Endothelial cell of umbilical vein (primary cell): ENCODE data around the gene DTD1. TPM values are rescaled to one million over a fixed set of nuclear protein-coding genes. Genes with fewer than 3 reads are reported as not detected.

Experiments
- BruUV-seq: library from RNA; stranded (reverse); fragments of 400-500 nt; replicated peaks from 2 replicates; lab custom pipeline; 2021; lab: Mats Ljungman, UMichigan
- CTCF ChIA-PET: fragments of 300-600, 350-600 bp; sonication (Branson Sonifier 250); formaldehyde crosslinking; loops from one replicate; lab custom pipeline; 2021; ENCODE audit warnings: antibody characterized with exemption, inconsistent platforms; lab: Charles Lee
- POLR2A ChIA-PET: fragments of 300-600, 350-600 bp; sonication (Branson Sonifier 250); formaldehyde crosslinking; loops from one replicate; lab custom pipeline; 2021; ENCODE audit warnings: antibody characterized with exemption, inconsistent platforms; lab: Charles Lee
- DNase-seq: peaks from one replicate; pipeline ENCODE4 v3.0.0-alpha.2; 2011; ENCODE audit warnings: low read depth, low spot score
- FAIRE-seq: peaks from 2 replicates; lab custom pipeline; 2011; peaks lifted over from hg19 to GRCh38; lab: Jason Lieb, UNC
- H2AFZ ChIP-seq: 2 replicates; pipeline ENCODE4 v1.6.0; 2012; ENCODE audit warnings: low read depth, low read length, control low read depth, inconsistent platforms
- H3K27ac ChIP-seq: 2 replicates; pipeline ENCODE4 v1.5.1; 2011; ENCODE audit warnings: low read depth, mild to moderate bottlenecking, control low read depth, low read length, moderate library complexity; ENCODE audit not compliant: insufficient read depth
- H3K27me3 ChIP-seq, 2 experiments: 2 replicates each; pipeline versions ENCODE4 v1.6.0 to v1.6.1; 2011; ENCODE audit warnings: low read length in 2 of 2, mixed read lengths in 1 of 2; ENCODE audit not compliant: control insufficient read depth in 2 of 2, insufficient read depth in 2 of 2
- H3K36me3 ChIP-seq, 2 experiments: 2 replicates in 1 of 2; 3 replicates in 1 of 2; pipeline ENCODE4 v1.5.1; 2011; ENCODE audit warnings: low read length in 2 of 2, mild to moderate bottlenecking in 1 of 2, moderate library complexity in 1 of 2; ENCODE audit not compliant: control insufficient read depth in 2 of 2, insufficient read depth in 2 of 2; ENCODE audit errors: extremely low read depth in 1 of 2
- H3K4me1 ChIP-seq: 3 replicates; pipeline ENCODE4 v1.5.1; 2011; ENCODE audit warnings: mild to moderate bottlenecking, low read length; ENCODE audit not compliant: control insufficient read depth, insufficient read depth; ENCODE audit errors: extremely low read depth
- H3K4me2 ChIP-seq: 2 replicates; pipeline ENCODE4 v1.6.1; 2011; ENCODE audit warnings: low read length, control low read depth, mixed read lengths; ENCODE audit not compliant: insufficient read depth
- H3K4me3 ChIP-seq, 3 experiments: fragments of 200-600 bp in 1 of 3; sonication (generic), shearing (Covaris generic) in 1 of 3; replicated peaks in 1 of 3; 2 replicates each; pipeline ENCODE4 v1.5.1; 2011 to 2016; ENCODE audit warnings: control low read depth in 3 of 3, low read length in 3 of 3, mild to moderate bottlenecking in 2 of 3, inconsistent platforms in 1 of 3, low read depth in 1 of 3, moderate library complexity in 1 of 3; ENCODE audit not compliant: insufficient read depth in 1 of 3
- H3K79me2 ChIP-seq: 2 replicates; pipeline ENCODE4 v1.6.0; 2012; ENCODE audit warnings: low read length, inconsistent platforms; ENCODE audit not compliant: control insufficient read depth, insufficient read depth
- H3K9ac ChIP-seq: replicated peaks from 2 replicates; pipeline ENCODE3; 2011; ENCODE audit warnings: low read length, control low read depth; ENCODE audit not compliant: insufficient read depth; ENCODE audit errors: extremely low read depth
- H3K9me1 ChIP-seq: replicated peaks from 3 replicates; pipeline ENCODE4 v1.6.0; 2011; ENCODE audit warnings: mild to moderate bottlenecking, low read length; ENCODE audit not compliant: control insufficient read depth, insufficient read depth; ENCODE audit errors: extremely low read depth
- H3K9me3 ChIP-seq: replicated peaks from 2 replicates; pipeline ENCODE4 v1.5.1; 2012; ENCODE audit warnings: low read length, inconsistent platforms; ENCODE audit not compliant: control insufficient read depth, insufficient read depth
- H4K20me1 ChIP-seq: replicated peaks from 2 replicates; pipeline ENCODE3; 2011; ENCODE audit warnings: mild to moderate bottlenecking, low read length; ENCODE audit not compliant: control insufficient read depth, insufficient read depth; ENCODE audit errors: extremely low read depth
- CTCF ChIP-seq, 2 donors: IDR thresholded peaks; 1 replicate in 1 of 2; 2 replicates in 1 of 2; pipeline ENCODE4 v1.5.1; 2011; ENCODE audit warnings: low read length in 2 of 2, mild to moderate bottlenecking in 2 of 2, moderate library complexity in 2 of 2, control low read depth in 1 of 2, inconsistent platforms in 1 of 2, low read depth in 1 of 2; ENCODE audit not compliant: insufficient read depth in 1 of 2; ENCODE audit errors: extremely low read depth in 1 of 2
- FOS ChIP-seq: IDR thresholded peaks from 2 replicates; pipeline ENCODE4 v1.6.1; 2011; ENCODE audit warnings: mild to moderate bottlenecking, low read length, moderate library complexity, borderline replicate concordance; ENCODE audit not compliant: insufficient read depth
- GATA2 ChIP-seq: IDR thresholded peaks from 2 replicates; pipeline ENCODE4 v1.7.0; 2011; ENCODE audit warnings: low read depth, mild to moderate bottlenecking, moderate library complexity, mixed read lengths, low read length; ENCODE audit not compliant: insufficient read length, insufficient read depth
- JUN ChIP-seq: IDR thresholded peaks from 2 replicates; pipeline ENCODE4 v1.6.1; 2011; ENCODE audit warnings: borderline replicate concordance, low read depth; ENCODE audit not compliant: insufficient read length, insufficient read depth
- MAX ChIP-seq: IDR thresholded peaks from 2 replicates; pipeline ENCODE4 v1.6.1; 2011; ENCODE audit not compliant: insufficient read depth, insufficient read length
- MYC ChIP-seq: IDR thresholded peaks from one replicate; pipeline ENCODE4 v1.6.1; 2011; ENCODE audit warnings: mild to moderate bottlenecking, low read depth, low read length
- POLR2A ChIP-seq: IDR thresholded peaks from 2 replicates; pipeline ENCODE4 v1.6.1; 2012; ENCODE audit warnings: low read depth, mild to moderate bottlenecking, control low read depth, low read length
- POLR2AphosphoS5 ChIP-seq: IDR thresholded peaks from 2 replicates; pipeline ENCODE4 v1.6.1; 2012; ENCODE audit warnings: low read depth, mild to moderate bottlenecking, control low read depth, low read length, moderate library complexity; ENCODE audit not compliant: insufficient read depth
- dilution Hi-C: fragments of 300-500 bp; cut with MboI; formaldehyde crosslinking; loops from one replicate; pipeline ENCODE4 v1.15.0; 2019; ENCODE audit warnings: low sequenced_read_pairs; ENCODE audit not compliant: extremely low pct_ligation_motif_present
- intact Hi-C: fragments of 100-400 bp; cut with micrococcal nuclease; formaldehyde crosslinking; loops from one replicate; pipeline ENCODE4 v1.10.0; 2022
- polyA plus RNA-seq, 4 experiments: library from polyadenylated mRNA; depleted of rRNA in 3 of 4; stranded (reverse) in 3 of 4; unstranded in 1 of 4; fragments of >200 nt; gene quantifications; 2 replicates each; pipeline versions ENCODE4 v1.2.1 to v1.2.3, GENCODE V29; 2011 to 2012; ENCODE audit warnings: missing spikeins in 1 of 4
- total RNA-seq: library from RNA; stranded (reverse); gene quantifications from 2 replicates; pipeline ENCODE4 v1.2.3, GENCODE V29; 2021

The DTD1 gene
- total and polyA plus RNA-seq, 2 donors (not counting 3 experiments of a cell fraction or from before 2014, with no cell fraction given): 48.2 to 50.8 TPM

- Histone ChIP-seq H3K4me1 (no peaks in the 10 kb centered on the region), H3K4me2 (no peak overlapping the region), H2AFZ (no peak overlapping the region), H3K27me3 (no peaks in the 10 kb centered on the region), H3K4me3 (no peak overlapping the region), H4K20me1 (no peaks in the 10 kb centered on the region), H3K9me3 (no peaks in the 10 kb centered on the region), H3K36me3 (no peaks in the 10 kb centered on the region), H3K9ac (no peak overlapping the region), H3K27ac (no peak overlapping the region), H3K79me2 (no peaks in the 10 kb centered on the region), H3K9me1 (no peaks in the 10 kb centered on the region)
- intact Hi-C loops: no loop called here
- CTCF ChIA-PET: no interaction called here
- POLR2A ChIA-PET: no interaction called here
- TF ChIP-seq CTCF (IDR thresholded peaks at IDR 0.05; ENCODE audit: extremely low read depth in 1 of 2, insufficient read depth in 1 of 2, low read depth in 1 of 2, low read length in 2 of 2): no peak
- TF ChIP-seq POLR2A: no peak
- no peak for TF ChIP-seq FOS
- TF ChIP-seq POLR2AphosphoS5: no peak
- TF ChIP-seq MYC: no peak
- TF ChIP-seq JUN: no peak
- TF ChIP-seq MAX: no peak
- TF ChIP-seq GATA2: no peak
- DNase-seq (no peak), FAIRE-seq (no peak)
- BruUV-seq: no TSS peak
- dilution Hi-C loops: no loop called here
Observed at GRCh38 chr20:18811186-18811585, 223.3 kb downstream of the DTD1 start.
